Body of pancreas (tissue), 4 donors: ENCODE data around the gene CCM2.

Experiments
- CTCF ChIP-seq, 7 experiments: fragments of 450-650 bp in 4 of 7; fragments of 200-600 bp in 3 of 7; sonication (generic) in 3 of 7; IDR thresholded peaks; one replicate each; pipeline ENCODE4 v1.5.1; 2016 to 2019; ENCODE audit warnings: antibody characterized with exemption in 7 of 7
- POLR2A ChIP-seq, 3 donors: fragments of 450-650 bp; IDR thresholded peaks; one replicate each; pipeline ENCODE4 v1.6.1; 2016; ENCODE audit warnings: antibody characterized with exemption in 3 of 3, mild to moderate bottlenecking in 2 of 3

- TF ChIP-seq POLR2A (IDR thresholded peaks at IDR 0.05) (no peak), CTCF (IDR thresholded peaks at IDR 0.05) (no peak)
Observed at GRCh38 chr7:45013465-45013967, 13.5 kb downstream of the CCM2 start.
